Muscle layer of colon (tissue), 2 donors: Measurements from ENCODE around the gene DEFB129.

ENCODE experiments used
- H3K27ac ChIP-seq: one replicate; pipeline ENCODE4 v1.7.0; 2013; ENCODE audit warnings: low read depth, mild to moderate bottlenecking, low read length, moderate library complexity
- H3K27me3 ChIP-seq, 2 donors: one replicate each; pipeline ENCODE4 v1.7.0; 2013; ENCODE audit warnings: low read length in 2 of 2, mild to moderate bottlenecking in 2 of 2; ENCODE audit not compliant: insufficient read depth in 2 of 2, control insufficient read depth in 1 of 2
- H3K36me3 ChIP-seq: one replicate; pipeline ENCODE4 v1.7.0; 2013; ENCODE audit warnings: mild to moderate bottlenecking, low read length; ENCODE audit not compliant: insufficient read depth
- H3K4me1 ChIP-seq: one replicate; pipeline ENCODE4 v1.7.0; 2013; ENCODE audit warnings: mild to moderate bottlenecking, low read length; ENCODE audit not compliant: insufficient read depth
- H3K4me3 ChIP-seq, 2 donors: one replicate each; pipeline ENCODE4 v1.7.0; 2013; ENCODE audit warnings: low read length in 2 of 2, low read depth in 1 of 2, mild to moderate bottlenecking in 1 of 2, moderate library complexity in 1 of 2
- H3K9ac ChIP-seq: one replicate; pipeline ENCODE4 v1.7.0; 2013; ENCODE audit warnings: low read length
- H3K9me3 ChIP-seq: one replicate; pipeline ENCODE4 v1.7.0; 2013; ENCODE audit warnings: mild to moderate bottlenecking, low read length
- donor health status: abdominal sarcoma.
- donor health status: Adenocarcinoma of cecum.

Gene DEFB129

GRCh38 chr20:275791-276190 is 48.7 kb downstream of the DEFB129 start:
- Histone ChIP-seq H3K4me1 (no peaks in the 10 kb centered on the region), H3K27ac (no peak overlapping the region), H3K27me3 (no peaks in the 10 kb centered on the region), H3K36me3 (peaks cover 24% of the 10 kb centered on the region), H3K9ac (no peak overlapping the region), H3K4me3 (no peak overlapping the region), H3K9me3 (no peaks in the 10 kb centered on the region)

- no peak overlapping the region for H3K9ac ChIP-seq
- H3K4me1 ChIP-seq = no peaks in the 10 kb centered on the region
- no peak overlapping the region for H3K4me3 ChIP-seq
- peaks cover 24% of the 10 kb centered on the region for H3K36me3 ChIP-seq
- no peak overlapping the region for H3K27ac ChIP-seq
- H3K27me3 ChIP-seq = no peaks in the 10 kb centered on the region
- H3K9me3 ChIP-seq = no peaks in the 10 kb centered on the region
Measured at GRCh38 chr20:276620-277495, 49.8 kb downstream of the DEFB129 start.

- Histone ChIP-seq H3K27ac (no peak overlapping the region), H3K4me1 (no peaks in the 10 kb centered on the region), H3K27me3 (no peaks in the 10 kb centered on the region), H3K9ac (no peak overlapping the region), H3K9me3 (no peaks in the 10 kb centered on the region), H3K36me3 (peaks cover 24% of the 10 kb centered on the region), H3K4me3 (no peak overlapping the region)
Measured at GRCh38 chr20:277496-277781, 50.4 kb downstream of the DEFB129 start.

GRCh38 chr20:278181-278580 is 51.1 kb downstream of the DEFB129 start:
- H3K9me3 ChIP-seq = no peaks in the 10 kb centered on the region

GRCh38 chr20:278607-279571 is 51.8 kb downstream of the DEFB129 start:
- H3K9ac ChIP-seq = no peak overlapping the region
- no peaks in the 10 kb centered on the region for H3K9me3 ChIP-seq
- peaks cover 24% of the 10 kb centered on the region for H3K36me3 ChIP-seq
- H3K27me3 ChIP-seq = no peaks in the 10 kb centered on the region
- H3K4me1 ChIP-seq = no peaks in the 10 kb centered on the region
- no peak overlapping the region for H3K4me3 ChIP-seq
- H3K27ac ChIP-seq = no peak overlapping the region

More at GRCh38 chr20:278181-278580, 51.1 kb downstream of the DEFB129 start:
- no peak overlapping the region for H3K9ac ChIP-seq
- no peaks in the 10 kb centered on the region for H3K27me3 ChIP-seq
- H3K4me1 ChIP-seq = no peaks in the 10 kb centered on the region
- peaks cover 24% of the 10 kb centered on the region for H3K36me3 ChIP-seq
- H3K27ac ChIP-seq = no peak overlapping the region
- no peak overlapping the region for H3K4me3 ChIP-seq
